GM12878 (cell line): Measurements from ENCODE around the gene SLC44A4. TPM values are rescaled to one million over a fixed set of nuclear protein-coding genes. Genes with fewer than 3 reads are reported as not detected.

ENCODE experiments used
- BACH1 ChIP-seq: fragments of 450-650 bp; IDR thresholded peaks from 2 replicates; pipeline ENCODE4 v1.6.1; 2017; ENCODE audit warnings: mild to moderate bottlenecking, borderline replicate concordance
- BCL11A ChIP-seq: IDR thresholded peaks from 2 replicates; pipeline ENCODE4 v1.6.1; 2011; ENCODE audit warnings: low read depth, low read length
- HDGF ChIP-seq: fragments of 450-650 bp; IDR thresholded peaks from 2 replicates; pipeline ENCODE4 v1.6.1; 2016; ENCODE audit warnings: antibody characterized with exemption
- KAT2A ChIP-seq: conservative IDR thresholded peaks from 2 replicates; pipeline ENCODE4 v1.6.1; 2011; ENCODE audit warnings: low read depth, low read length; ENCODE audit not compliant: control insufficient read depth
- MEF2A ChIP-seq: IDR thresholded peaks from 2 replicates; pipeline ENCODE4 v1.6.1; 2011; ENCODE audit warnings: low read depth, mild to moderate bottlenecking, low read length, moderate library complexity; ENCODE audit not compliant: insufficient read depth
- MTA2 ChIP-seq: fragments of 450-650 bp; IDR thresholded peaks from 2 replicates; pipeline ENCODE4 v1.6.1; 2016; ENCODE audit warnings: low read depth, mild to moderate bottlenecking, moderate library complexity
- NR2C2 ChIP-seq: IDR thresholded peaks from 2 replicates; pipeline ENCODE4 v1.6.1; 2011; ENCODE audit warnings: borderline replicate concordance, low read depth; ENCODE audit not compliant: control insufficient read depth, insufficient read length
- NR2F1 ChIP-seq: fragments of 450-650 bp; conservative IDR thresholded peaks from 2 replicates; pipeline ENCODE4 v1.6.1; 2017; ENCODE audit warnings: mild to moderate bottlenecking
- RFX5 ChIP-seq: IDR thresholded peaks from 2 replicates; pipeline ENCODE4 v1.6.1; 2011; ENCODE audit warnings: low read depth, low read length, improper control_type of control experiment
- SMAD5 ChIP-seq: IDR thresholded peaks from 2 replicates; pipeline ENCODE4 v1.6.1; 2016; ENCODE audit warnings: antibody characterized with exemption, low read depth
- TCF3 ChIP-seq: IDR thresholded peaks from 2 replicates; pipeline ENCODE4 v1.6.1; 2012; ENCODE audit warnings: low read depth, mild to moderate bottlenecking, low read length, borderline replicate concordance; ENCODE audit not compliant: insufficient read depth
- ZNF207 ChIP-seq: fragments of 450-650 bp; IDR thresholded peaks from 2 replicates; pipeline ENCODE4 v1.6.1; 2014; ENCODE audit warnings: antibody characterized with exemption, mild to moderate bottlenecking, borderline replicate concordance
- ZZZ3 ChIP-seq: IDR thresholded peaks from 2 replicates; pipeline ENCODE4 v1.6.1; 2011; ENCODE audit warnings: low read depth; ENCODE audit not compliant: control insufficient read depth, insufficient read length
- polyA plus RNA-seq, 11 experiments: library from polyadenylated mRNA; depleted of rRNA in 4 of 11; unstranded in 6 of 11; stranded (reverse) in 5 of 11; fragments of >200 nt; fragmentation: Nextera tagmentation in 4 of 11; fragmentation: Illumina TruSeq in 1 of 11; extraction: Ambion mirVana in 4 of 11; extraction: Trizol in 1 of 11; gene quantifications; 1 replicate in 1 of 11; 2 replicates in 10 of 11; pipeline versions ENCODE4 v1.2.1 to v1.2.3, GENCODE V29; 2011 to 2016; ENCODE audit warnings: inconsistent platforms in 2 of 11, missing spikeins in 2 of 11, low read depth in 1 of 11
- total RNA-seq, 4 experiments: library from RNA; depleted of rRNA in 3 of 4; stranded (reverse); fragments of >200 nt in 3 of 4; fragmentation: Illumina TruSeq in 1 of 4; extraction: Trizol in 1 of 4; gene quantifications; 2 replicates each; pipeline versions ENCODE4 v1.2.1 to v1.2.3, GENCODE V29; 2013 to 2021
- TF ChIP-seq, protein P1 (sequence below): IDR thresholded peaks from 2 replicates; pipeline ENCODE4 v1.6.1; 2011; ENCODE audit warnings: low read depth, mild to moderate bottlenecking, low read length, moderate library complexity, borderline replicate concordance; ENCODE audit errors: extremely low read depth
- TF ChIP-seq, protein P2 (sequence below): fragments of 450-650 bp; formaldehyde crosslinking; IDR thresholded peaks from 2 replicates; pipeline ENCODE4 v1.4.0; 2022; ENCODE audit warnings: mild to moderate bottlenecking, moderate library complexity
- TF ChIP-seq, protein P3 (sequence below): fragments of 450-650 bp; IDR thresholded peaks from 2 replicates; pipeline ENCODE4 v1.6.1; 2017; ENCODE audit warnings: borderline replicate concordance
- TF ChIP-seq, protein P4 (sequence below): fragments of 450-650 bp; IDR thresholded peaks from 2 replicates; pipeline ENCODE4 v1.6.1; 2017; ENCODE audit warnings: mild to moderate bottlenecking, moderate library complexity
- TF ChIP-seq, protein P5 (sequence below): fragments of 450-650 bp; IDR thresholded peaks from 2 replicates; pipeline ENCODE4 v1.6.1; 2016; ENCODE audit warnings: mild to moderate bottlenecking

Gene SLC44A4
- total and polyA plus RNA-seq, 10 of the 15 experiments (the other 5 are each of a cell fraction or from before 2014, with no cell fraction given), result 0.04 to 0.24 (median 0.15) TPM; not detected in 3

DNA sequence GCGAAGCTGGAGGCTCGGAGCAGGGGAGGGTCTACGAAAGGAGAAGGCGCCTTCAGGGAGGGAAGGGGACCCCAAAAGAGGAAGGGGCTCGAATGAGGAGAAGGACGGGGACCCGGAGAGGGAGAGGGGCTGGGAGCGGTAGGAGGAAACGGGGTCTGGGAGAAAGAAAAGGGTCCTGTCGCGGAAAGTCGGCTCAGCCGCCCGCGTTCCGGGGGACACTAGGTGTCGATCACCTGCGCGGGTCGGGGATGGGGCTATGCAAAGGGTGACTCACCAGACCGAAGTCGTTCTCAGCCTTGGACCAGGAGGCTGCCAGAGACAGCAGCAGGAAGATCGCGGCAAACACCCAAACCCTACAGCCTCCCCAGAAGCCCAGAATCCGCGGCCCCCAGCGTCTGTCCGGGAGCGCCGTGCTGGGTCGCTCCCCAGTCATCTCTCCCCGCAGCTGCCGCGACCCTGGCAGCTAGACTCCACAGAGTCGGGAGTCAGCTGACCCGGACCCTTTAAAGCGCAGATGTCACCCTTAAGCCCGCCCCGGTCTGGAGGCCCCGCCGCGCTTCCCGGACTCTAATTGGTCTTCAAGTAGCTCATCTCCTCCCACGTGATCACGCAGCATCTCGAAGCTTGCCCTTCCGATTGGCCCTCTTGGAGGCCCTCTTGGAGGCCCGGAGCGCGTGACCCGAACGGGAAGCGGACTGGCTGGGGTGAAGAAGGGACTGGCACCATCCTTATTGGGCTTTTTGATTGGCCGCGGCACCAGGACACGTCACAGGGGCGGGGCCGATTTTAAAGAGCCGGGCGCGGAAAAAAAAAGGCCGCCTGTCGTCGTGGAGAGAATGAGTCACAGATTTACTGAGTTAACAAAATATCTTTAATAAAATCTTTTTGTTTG, 16.2 kb downstream of the SLC44A4 start, which contains the start of gene NEU1 (continued):
- TF ChIP-seq, protein P1, sequence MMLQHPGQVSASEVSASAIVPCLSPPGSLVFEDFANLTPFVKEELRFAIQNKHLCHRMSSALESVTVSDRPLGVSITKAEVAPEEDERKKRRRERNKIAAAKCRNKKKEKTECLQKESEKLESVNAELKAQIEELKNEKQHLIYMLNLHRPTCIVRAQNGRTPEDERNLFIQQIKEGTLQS, result peak; percentile 80; the same call in 1 of the 2 replicates
- TF ChIP-seq SMAD5 (peak; percentile 91; the same call in 1 of the 2 replicates), BCL11A (no peak), HDGF (peak; percentile 64; the same call in 1 of the 2 replicates), RFX5 (0 out of 2 replicates have a peak, but pooled peaks have one; percentile 38), NR2C2 (no peak), NR2F1 (peak; percentile 66; the same call in 1 of the 2 replicates), MTA2 (peak; percentile 30; the same call in 1 of the 2 replicates), MEF2A (no peak), KAT2A (no peak), ZZZ3 (no peak), ZNF207 (peak; percentile 44; the same call in 1 of the 2 replicates), TCF3 (peak; percentile 81), BACH1 (peak; percentile 90)
- TF ChIP-seq, protein P2, sequence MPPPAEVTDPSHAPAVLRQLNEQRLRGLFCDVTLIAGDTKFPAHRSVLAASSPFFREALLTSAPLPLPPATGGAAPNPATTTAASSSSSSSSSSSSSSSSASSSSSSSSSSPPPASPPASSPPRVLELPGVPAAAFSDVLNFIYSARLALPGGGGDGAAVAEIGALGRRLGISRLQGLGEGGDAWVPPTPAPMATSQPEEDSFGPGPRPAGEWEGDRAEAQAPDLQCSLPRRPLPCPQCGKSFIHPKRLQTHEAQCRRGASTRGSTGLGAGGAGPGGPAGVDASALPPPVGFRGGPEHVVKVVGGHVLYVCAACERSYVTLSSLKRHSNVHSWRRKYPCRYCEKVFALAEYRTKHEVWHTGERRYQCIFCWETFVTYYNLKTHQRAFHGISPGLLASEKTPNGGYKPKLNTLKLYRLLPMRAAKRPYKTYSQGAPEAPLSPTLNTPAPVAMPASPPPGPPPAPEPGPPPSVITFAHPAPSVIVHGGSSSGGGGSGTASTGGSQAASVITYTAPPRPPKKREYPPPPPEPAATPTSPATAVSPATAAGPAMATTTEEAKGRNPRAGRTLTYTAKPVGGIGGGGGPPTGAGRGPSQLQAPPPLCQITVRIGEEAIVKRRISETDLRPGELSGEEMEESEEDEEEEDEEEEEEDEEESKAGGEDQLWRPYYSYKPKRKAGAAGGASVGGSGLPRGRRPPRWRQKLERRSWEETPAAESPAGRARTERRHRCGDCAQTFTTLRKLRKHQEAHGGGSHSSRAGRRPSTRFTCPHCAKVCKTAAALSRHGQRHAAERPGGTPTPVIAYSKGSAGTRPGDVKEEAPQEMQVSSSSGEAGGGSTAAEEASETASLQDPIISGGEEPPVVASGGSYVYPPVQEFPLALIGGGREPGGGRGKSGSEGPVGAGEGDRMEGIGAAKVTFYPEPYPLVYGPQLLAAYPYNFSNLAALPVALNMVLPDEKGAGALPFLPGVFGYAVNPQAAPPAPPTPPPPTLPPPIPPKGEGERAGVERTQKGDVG (CRISPR knock-in tag), result 0 out of 2 replicates have a peak, but pooled peaks have one; percentile 60
- TF ChIP-seq, protein P3, sequence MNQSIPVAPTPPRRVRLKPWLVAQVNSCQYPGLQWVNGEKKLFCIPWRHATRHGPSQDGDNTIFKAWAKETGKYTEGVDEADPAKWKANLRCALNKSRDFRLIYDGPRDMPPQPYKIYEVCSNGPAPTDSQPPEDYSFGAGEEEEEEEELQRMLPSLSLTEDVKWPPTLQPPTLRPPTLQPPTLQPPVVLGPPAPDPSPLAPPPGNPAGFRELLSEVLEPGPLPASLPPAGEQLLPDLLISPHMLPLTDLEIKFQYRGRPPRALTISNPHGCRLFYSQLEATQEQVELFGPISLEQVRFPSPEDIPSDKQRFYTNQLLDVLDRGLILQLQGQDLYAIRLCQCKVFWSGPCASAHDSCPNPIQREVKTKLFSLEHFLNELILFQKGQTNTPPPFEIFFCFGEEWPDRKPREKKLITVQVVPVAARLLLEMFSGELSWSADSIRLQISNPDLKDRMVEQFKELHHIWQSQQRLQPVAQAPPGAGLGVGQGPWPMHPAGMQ, result no peak
- TF ChIP-seq, protein P4, sequence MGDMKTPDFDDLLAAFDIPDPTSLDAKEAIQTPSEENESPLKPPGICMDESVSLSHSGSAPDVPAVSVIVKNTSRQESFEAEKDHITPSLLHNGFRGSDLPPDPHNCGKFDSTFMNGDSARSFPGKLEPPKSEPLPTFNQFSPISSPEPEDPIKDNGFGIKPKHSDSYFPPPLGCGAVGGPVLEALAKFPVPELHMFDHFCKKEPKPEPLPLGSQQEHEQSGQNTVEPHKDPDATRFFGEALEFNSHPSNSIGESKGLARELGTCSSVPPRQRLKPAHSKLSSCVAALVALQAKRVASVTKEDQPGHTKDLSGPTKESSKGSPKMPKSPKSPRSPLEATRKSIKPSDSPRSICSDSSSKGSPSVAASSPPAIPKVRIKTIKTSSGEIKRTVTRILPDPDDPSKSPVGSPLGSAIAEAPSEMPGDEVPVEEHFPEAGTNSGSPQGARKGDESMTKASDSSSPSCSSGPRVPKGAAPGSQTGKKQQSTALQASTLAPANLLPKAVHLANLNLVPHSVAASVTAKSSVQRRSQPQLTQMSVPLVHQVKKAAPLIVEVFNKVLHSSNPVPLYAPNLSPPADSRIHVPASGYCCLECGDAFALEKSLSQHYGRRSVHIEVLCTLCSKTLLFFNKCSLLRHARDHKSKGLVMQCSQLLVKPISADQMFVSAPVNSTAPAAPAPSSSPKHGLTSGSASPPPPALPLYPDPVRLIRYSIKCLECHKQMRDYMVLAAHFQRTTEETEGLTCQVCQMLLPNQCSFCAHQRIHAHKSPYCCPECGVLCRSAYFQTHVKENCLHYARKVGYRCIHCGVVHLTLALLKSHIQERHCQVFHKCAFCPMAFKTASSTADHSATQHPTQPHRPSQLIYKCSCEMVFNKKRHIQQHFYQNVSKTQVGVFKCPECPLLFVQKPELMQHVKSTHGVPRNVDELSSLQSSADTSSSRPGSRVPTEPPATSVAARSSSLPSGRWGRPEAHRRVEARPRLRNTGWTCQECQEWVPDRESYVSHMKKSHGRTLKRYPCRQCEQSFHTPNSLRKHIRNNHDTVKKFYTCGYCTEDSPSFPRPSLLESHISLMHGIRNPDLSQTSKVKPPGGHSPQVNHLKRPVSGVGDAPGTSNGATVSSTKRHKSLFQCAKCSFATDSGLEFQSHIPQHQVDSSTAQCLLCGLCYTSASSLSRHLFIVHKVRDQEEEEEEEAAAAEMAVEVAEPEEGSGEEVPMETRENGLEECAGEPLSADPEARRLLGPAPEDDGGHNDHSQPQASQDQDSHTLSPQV, result no peak
- TF ChIP-seq, protein P5, sequence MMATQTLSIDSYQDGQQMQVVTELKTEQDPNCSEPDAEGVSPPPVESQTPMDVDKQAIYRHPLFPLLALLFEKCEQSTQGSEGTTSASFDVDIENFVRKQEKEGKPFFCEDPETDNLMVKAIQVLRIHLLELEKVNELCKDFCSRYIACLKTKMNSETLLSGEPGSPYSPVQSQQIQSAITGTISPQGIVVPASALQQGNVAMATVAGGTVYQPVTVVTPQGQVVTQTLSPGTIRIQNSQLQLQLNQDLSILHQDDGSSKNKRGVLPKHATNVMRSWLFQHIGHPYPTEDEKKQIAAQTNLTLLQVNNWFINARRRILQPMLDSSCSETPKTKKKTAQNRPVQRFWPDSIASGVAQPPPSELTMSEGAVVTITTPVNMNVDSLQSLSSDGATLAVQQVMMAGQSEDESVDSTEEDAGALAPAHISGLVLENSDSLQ, result peak; percentile 93
